Effector CD4-positive, alpha-beta T cell (primary cell): ENCODE measurements around the gene CALM3.
"Not testable (repeated sequence)": the region's sequence is repeated elsewhere in the genome, so short reads cannot be mapped to it uniquely, and the experiment has no call there.

Source experiments
- DNase-seq: peaks from one replicate; pipeline ENCODE4 v3.0.0-alpha.2; 2020

CALM3 gene

GRCh38 chr19:46616631-46617322 lies 15.6 kb downstream of the CALM3 start:
- DNase-seq: no peak

DNA sequence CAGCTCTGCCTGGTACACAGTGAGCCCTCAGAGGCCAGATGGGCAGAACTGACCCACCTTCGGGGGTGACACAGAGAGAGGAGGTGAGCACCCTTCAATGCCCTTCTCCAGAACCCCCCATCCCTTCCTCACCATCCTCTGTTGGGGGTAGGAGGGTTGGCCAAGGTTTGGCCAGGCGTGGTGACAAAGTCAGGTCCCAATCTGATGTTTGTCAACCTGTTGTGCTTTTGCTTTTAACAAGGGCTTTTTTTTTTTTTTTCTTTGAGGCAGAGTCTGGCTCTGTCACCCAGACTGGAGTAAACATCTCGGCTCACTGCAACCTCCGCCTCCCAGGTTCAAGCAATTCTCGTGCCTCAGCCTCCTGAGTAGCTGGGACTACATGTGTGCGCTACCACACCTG lies 16.5 kb downstream of the CALM3 start:
- DNase-seq: no peak

DNA sequence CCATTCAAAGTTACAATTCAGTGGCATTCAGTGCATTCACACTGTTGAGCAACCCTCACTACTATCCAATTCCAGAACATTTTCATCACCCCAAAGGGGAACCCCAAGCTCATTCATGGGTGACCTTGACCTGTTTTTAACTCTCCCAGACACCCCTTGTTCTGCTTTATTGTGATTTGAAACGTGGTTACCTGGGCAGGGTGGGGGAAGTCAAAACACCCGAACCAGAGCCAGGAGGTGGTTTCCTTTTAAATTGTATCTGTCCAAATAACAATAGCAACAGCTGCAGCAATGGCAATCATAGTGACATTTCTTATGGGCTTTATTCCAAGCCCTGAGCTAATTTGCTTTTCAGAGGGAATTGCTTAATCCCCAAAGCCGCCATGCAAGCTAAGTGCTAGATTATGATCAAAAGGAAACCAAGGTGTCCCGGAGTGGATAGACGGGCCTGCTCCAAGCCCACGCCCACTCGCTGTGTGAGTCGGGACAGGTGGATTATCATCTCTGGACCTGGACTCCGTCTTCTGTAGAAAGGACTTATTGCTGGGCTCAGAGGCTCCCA lies 17.6 kb downstream of the CALM3 start:
- DNase-seq: no peak

DNA sequence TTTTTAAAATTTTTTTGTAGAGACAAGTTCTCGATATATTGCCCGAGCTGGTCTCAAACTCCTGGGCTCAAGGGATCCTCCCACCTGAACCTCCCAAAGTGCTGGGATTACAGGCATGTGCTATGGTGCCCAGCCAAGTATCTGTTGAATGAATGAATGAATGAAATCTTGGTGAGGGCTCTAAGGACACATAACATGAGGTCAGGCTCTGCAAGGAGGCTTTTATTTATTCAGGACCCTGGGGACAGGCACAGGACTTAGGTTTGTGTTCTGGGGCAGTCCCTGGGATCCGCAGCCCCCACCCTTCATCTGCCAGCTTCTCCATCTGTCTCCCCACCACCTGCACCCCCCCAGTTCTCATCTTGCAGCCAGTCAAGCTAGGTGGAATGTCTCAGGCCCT lies 19.1 kb downstream of the CALM3 start:
- DNase-seq: no peak

- no peak for DNase-seq
Measured at GRCh38 chr19:46620716-46621115, 19.6 kb downstream of the CALM3 start.

DNA sequence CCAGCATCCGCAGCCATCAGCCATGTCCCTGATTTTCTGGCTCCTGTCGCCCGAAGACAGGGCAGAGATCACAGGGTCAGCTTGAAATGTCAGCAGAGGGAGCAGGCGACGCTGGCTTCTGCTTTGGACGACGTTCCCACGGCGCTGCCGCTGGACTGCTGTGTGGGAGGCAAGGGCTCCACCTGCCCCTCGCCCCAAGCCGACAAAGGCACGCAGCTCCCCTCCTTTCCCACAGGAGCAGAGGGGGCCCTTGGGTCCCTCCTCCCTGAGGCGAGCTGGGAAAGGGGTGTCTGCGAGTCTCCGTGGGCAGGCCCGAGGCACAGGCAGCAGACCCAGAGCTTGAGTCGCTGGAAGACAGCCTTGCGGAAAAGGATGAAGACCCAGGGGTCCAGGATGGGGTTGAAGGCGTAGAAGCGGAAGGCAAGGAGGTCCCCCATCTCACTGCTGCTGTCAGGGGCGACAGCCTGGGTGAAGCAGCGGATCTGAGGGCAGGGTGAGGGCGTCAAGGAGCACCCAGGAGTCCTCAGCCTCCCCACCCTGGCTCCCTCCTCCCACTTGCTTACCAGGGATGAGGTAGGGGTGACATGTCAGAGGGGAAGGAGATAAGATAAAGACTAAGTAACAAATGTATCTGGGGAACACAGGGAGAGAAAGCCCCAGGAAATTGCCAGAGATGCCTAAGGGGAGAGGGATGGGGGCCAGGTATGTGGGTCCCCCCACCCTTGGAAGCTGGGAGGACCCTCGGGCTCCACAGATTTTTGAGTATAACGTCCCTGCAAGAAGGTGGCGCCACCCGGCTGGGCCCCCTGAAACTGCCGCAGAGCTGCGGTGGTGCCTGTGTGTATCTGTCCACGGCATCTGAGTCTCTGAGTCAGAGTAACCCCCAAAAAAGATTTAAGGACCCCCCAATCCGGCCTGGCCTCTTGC lies 20.3 kb downstream of the CALM3 start:
- DNase-seq: no peak

- DNase-seq: no peak
Measured at GRCh38 chr19:46622118-46622446, 21.0 kb downstream of the CALM3 start.

DNA sequence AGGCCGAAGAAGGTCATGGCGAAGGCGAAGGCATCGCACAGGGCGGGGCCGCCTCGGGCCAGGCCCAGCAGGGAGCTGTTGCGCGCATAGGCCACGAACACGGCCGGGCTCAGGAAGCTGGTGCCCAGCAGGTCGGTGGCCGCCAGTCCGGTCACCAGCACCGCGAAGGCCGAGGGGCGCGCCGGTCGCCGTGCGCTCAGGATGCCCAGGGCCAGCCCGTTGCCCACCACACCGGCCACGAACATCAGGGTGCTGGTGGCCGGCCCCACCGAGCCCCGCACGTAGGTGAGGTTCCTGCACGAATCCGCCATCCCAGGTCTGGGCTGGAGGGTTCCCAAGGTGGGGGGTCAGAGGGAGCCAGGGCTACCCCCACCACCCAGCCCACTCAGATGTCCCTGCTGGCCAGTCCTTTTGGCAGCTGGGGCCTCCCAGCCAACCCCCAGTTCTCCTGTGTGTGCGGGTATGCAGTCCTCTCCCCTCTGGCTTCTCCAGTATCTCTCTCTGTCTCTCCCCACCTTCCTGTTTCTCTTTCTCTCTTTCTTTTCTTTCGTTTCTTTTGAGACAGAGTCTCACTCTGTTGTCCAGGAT lies 22.9 kb downstream of the CALM3 start:
- DNase-seq: no peak

DNA sequence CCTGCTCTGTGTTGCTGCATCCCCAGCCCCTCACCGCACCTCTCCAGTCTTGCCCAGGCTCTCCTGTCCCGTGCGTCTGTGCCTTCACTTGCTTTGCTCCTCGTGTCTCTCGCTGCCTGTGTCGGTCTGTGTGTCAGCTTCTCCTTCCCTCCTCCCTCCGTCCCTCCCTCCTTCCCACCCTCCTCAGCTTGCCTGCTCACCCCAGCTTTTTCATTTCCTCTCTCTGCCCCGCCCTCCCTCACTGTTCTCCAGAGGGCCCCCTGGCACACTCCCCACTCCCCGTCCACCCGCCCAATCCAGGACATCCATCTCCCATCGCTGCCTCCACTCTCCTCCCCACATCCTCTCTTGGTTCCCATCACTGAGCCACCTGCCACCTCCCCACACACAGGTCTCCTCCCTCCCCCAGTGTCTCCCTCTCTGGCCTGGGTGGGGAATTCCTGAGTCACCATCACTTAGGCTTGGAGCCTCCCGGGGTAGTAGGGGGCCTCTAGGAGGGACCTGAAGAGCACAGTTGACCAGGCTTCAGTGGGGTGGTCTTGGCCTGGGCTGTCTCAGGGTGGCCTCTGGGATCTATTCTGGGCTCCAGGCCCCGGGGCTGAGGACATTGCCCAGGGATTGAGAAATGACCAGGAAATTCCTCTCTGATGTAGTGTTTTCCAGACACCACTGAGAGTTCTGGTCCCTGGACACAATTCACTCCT lies 24.0 kb downstream of the CALM3 start, which contains the start of gene PTGIR:
Gene PTGIR (minus strand): TSS at position 132 of the 704 bp plus-strand sequence. CDS start 864 bp downstream, outside the sequence.
- DNase-seq: no peak

DNA sequence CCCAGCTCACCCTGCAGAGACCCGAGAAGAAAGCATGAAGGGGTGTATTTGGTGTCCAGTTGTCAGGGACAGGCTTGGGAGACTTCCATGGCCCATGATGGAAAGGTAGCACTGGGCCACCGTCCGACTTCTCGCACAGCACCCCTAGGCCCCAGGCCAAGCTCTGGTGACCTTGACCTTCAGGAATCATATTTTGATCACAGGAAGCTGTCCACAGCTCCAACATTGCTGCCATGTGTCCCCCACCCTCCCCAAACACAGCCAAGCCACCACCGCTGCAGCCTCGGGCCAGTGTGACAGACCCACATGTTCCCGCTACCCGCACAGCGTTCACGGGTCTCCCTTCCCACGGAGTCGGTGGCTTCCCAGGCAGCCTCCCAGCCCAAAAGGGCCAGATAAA lies 24.6 kb downstream of the CALM3 start:
- DNase-seq: no peak

DNA sequence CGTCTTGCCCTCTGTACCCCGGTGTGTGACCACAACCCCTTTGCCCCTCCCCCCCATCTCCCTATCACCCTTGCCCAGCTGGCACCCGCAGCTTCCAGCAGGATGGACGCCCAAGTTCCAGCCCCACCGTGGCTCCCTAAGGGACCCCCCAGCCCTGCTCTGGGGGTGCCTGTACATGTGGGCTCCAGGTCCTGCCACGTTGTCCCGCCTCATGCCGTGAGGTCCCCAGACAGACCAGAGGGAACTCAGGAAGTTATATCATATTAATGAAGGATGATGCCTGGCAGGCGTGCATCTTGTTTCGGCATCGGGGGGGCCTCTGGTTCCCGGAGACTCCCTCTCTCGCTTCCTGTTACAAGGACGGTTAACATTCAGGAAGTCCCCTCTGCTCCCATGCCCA lies 25.3 kb downstream of the CALM3 start:
- no peak for DNase-seq

DNA sequence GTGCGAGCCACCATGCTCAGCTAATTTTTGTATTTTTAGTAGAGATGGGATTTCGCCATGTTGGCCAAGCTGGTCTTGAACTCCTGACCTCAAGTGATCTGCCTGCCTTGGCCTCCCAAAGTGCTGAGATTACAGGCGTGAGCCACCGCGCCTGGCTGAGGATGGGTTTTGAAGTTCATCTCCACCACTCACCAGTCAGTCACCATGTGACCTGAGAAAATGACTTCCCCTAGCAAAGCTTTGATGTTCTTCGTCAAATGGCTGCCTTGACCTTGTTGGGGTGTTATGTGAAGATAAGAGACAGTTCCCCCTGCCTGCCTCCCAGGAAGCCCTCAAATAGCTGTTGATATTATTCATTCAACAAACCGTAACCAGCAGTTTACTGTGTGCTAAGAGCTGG lies 27.8 kb downstream of the CALM3 start:
- not testable (repeated sequence) for DNase-seq

DNA sequence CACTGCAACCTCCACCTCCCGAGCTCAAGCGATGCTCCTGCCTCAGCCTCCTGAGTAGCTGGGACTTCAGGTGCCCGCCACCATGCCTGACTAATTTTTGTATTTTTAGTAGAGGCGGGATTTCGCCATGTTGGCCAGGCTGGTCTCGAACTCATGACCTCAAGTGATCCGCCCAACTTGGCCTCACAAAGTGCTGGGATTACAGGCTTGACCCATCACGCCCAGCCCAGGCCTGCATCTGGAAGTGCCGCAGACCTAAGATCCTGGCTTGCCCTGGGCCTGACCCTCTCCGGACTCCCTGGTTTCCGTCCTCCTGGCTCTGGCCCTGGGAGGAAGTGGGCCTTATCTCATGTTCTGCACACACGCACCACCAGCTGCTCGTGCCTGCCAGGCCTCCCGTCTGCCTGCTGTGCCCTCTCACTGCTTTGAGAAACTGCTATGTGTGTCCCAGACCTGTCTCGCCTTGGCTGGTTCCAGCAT lies 28.5 kb downstream of the CALM3 start:
- no peak for DNase-seq

DNA sequence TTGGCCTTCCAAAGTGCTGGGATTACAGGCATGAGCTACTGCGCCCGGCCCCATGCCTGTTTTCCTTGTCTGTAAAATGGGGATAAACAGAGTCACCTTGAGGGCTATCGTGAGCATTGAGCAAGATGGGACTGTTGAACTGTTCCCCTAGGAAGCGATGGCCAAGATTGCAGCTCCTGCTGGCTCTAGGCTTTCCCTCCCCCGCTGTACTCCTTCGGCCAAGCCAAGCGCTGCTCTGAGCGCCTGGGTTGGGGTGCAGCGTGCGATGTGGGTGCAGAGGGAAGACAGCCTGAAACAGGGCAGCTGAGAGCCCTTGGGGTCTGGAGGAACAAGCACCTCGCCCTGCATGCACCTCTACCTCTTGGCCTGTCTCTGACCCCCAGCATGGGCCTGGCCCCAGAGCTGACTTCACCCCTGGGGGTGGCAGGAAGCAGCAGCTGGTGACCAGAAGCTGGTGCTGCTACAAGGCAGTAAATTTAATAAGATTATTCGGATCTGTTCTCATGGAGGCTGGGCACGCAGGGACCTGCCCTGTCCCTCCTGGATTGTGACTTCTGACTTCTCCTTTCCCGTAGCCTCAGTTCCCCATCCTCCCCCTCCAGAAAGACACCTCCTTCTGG lies 29.6 kb downstream of the CALM3 start:
- no peak for DNase-seq

DNA sequence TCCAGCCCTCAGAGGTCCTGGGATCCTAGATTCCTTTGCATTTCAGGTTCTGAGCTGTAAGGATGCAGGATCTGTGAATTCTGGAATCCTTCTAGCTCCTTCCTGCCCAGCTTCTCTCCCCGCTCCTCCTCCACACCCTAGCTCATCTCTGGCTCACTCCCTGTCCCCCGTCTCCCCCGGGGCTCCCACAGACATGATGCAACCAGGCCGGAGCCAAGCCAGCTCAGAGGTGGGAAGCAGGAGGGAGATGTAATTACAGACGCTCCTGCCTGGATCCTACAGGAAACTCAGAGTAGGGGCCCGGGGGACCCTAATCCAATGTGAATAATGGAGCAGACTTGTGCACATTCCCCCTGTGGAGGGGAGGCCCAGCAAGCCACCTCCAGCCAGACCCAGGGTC lies 30.4 kb downstream of the CALM3 start:
- DNase-seq: no peak

DNA sequence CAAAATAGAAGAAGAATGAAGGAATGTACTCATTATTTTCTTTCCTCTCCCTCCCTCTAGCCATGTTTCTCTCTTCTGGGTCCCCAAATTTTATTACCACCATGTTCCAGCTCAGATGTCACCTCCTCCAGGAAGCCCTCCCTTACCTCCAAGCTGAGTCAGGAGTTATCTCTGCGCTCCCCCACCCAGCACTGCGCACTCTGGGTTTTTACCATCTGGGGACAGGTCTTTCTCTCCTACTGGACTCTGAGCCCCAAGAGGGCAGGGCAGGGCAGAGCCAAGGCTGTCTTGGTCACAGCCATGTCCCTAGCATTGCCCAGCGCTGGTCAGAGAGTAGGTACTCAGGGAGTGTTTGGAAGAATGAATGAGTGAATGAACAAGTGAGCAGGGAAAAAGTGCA lies 32.0 kb downstream of the CALM3 start:
- no peak for DNase-seq

DNA sequence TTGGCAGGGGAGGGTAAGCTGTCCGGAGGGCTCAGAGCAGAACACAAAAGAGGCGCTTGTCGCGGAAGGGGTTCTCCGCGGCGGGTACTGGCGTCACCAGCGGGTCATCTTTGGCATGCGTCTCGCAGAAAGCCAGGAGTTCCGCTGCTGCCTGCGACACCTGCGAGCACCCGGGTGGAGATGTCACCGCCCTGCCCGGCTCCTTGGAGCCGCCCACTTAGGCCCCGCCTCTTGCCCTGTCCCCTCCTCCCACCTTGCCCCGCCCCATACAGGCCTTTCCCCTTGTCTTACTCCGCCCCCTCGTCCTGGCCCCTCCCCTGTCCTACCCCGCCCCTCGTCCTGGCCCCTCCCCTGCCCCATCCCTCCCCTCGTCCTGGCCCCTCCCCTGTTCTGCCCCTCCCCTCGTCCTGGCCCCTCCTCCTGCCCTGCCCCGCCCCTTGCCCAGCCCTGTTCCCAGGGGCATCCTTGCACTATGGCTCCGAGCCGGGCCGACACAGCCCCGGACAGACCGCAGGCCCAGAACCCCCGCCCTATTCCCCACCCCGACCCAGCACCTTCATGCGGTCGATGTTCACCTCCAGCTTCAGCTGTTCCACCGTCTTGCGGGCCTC lies 33.0 kb downstream of the CALM3 start:
- peak; percentile 92 for DNase-seq

GRCh38 chr19:46634656-46635218 lies 33.6 kb downstream of the CALM3 start:
- DNase-seq: no peak

DNA sequence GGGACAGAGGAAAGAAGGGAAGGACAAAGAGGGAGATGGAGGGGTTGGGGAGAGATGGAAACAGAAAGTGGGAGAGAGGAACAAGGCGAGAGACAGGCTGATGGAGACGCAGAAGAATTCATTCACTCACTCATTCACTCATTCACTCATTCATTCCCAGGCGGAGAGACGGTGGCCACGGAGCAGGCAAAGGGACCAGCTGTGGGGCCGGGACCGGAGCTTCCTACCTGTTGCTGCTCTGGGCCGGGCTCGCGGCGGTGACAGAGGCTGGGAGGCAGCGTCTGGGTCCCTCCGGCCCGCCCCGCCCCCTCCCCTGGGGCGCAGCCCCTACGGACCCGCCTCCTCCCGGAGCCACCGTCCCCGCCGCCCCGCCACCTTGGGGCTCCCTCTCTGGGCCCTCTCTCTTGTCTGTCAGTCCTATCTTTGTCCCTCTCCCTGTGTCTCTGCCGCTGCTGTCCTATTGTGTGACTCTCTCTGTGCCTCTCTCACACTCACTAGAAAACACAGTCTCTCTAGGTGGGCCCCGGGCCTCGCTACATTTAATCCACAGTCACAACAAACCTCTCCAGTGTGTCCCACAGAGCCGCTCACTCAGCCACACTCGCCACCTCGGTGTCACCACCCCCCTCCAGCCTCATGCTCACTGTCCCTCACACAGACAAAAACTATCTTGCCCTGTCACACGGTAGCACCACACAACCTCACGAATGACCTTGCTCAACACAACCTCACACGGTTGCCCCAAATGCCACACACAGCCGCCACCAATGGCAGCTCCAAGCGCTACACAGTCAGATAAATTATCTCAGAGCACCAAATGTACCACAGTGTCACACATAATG lies 35.0 kb downstream of the CALM3 start, which contains the start of gene GNG8:
Gene GNG8 (minus strand): TSS at position 283 of the 842 bp plus-strand sequence. CDS start 1,520 bp downstream, outside the sequence.
- DNase-seq: no peak

GRCh38 chr19:46637224-46637623 lies 36.1 kb downstream of the CALM3 start:
- no peak for DNase-seq
